GM19455 (cell line): Measurements from ENCODE around the gene NR0B2.

Experiments used
- ATAC-seq: cut with Tn5 transposase; IDR thresholded peaks from one replicate; pipeline ENCODE4 v1.9.1; 2021; ENCODE audit not compliant: unreplicated experiment

NR0B2 gene

GRCh38 chr1:26938004-26938658, 24.4 kb upstream of the NR0B2 start:
- ATAC-seq = no peak

- ATAC-seq = no peak
Observed at GRCh38 chr1:26936823-26937222, 23.0 kb upstream of the NR0B2 start.

GRCh38 chr1:26932531-26932930, 18.8 kb upstream of the NR0B2 start:
- ATAC-seq = no peak

- no peak for ATAC-seq
Observed at GRCh38 chr1:26923711-26924110, 9.9 kb upstream of the NR0B2 start.

- no peak for ATAC-seq
Observed at GRCh38 chr1:26922901-26923300, 9.1 kb upstream of the NR0B2 start.

- ATAC-seq = no peak
Observed at GRCh38 chr1:26922431-26922729, 8.6 kb upstream of the NR0B2 start.

- peak; percentile 95 for ATAC-seq
Observed at GRCh38 chr1:26921540-26922430, 8.0 kb upstream of the NR0B2 start, which contains the start of gene NUDC. NUDC (plus strand) TSS chr1:26921743; CDS start chr1:26921849, 106 bp downstream.

- ATAC-seq = peak; percentile 13
Observed at GRCh38 chr1:26921126-26921539, 7.4 kb upstream of the NR0B2 start.

GRCh38 chr1:26915204-26915842, 1.5 kb upstream of the NR0B2 start:
- no peak for ATAC-seq

- ATAC-seq = no peak
Observed at GRCh38 chr1:26913389-26913753, 404 bp downstream of the NR0B2 start.

GRCh38 chr1:26912147-26912490, 1.7 kb downstream of the NR0B2 start:
- no peak for ATAC-seq

GRCh38 chr1:26911399-26912146, 2.2 kb downstream of the NR0B2 start:
- no peak for ATAC-seq

- ATAC-seq = no peak
Observed at GRCh38 chr1:26910343-26911160, 3.2 kb downstream of the NR0B2 start.

- no peak for ATAC-seq
Observed at GRCh38 chr1:26909951-26910342, 3.8 kb downstream of the NR0B2 start.

GRCh38 chr1:26907071-26907917, 6.5 kb downstream of the NR0B2 start:
- no peak for ATAC-seq

- no peak for ATAC-seq
Observed at GRCh38 chr1:26900815-26901511, 12.8 kb downstream of the NR0B2 start.

GRCh38 chr1:26900001-26900814, 13.6 kb downstream of the NR0B2 start, which contains the start of gene GPATCH3:
GPATCH3 (minus strand) TSS chr1:26900467; CDS start chr1:26900442, 25 bp downstream.
- peak; percentile 80 for ATAC-seq

GRCh38 chr1:26897351-26897750, 16.4 kb downstream of the NR0B2 start:
- no peak for ATAC-seq
